Neural crest cell (in vitro differentiated cells): ENCODE measurements around the gene EIF6. TPM values are rescaled to one million over a fixed set of nuclear protein-coding genes. Genes with fewer than 3 reads are reported as not detected.

ENCODE experiments used
- DNase-seq: peaks from one replicate; pipeline ENCODE4 v3.0.0; 2021; ENCODE audit warnings: low read depth, mixed read lengths, low spot score
- H3K27ac Mint-ChIP-seq: one replicate; pipeline ENCODE4 v1.8.0; 2021; ENCODE audit warnings: mild to moderate bottlenecking, mixed read lengths; ENCODE audit not compliant: unreplicated experiment
- H3K27me3 Mint-ChIP-seq: 2 replicates; pipeline ENCODE4 v1.8.0; 2021; ENCODE audit warnings: low read depth, mild to moderate bottlenecking, mixed read lengths
- H3K36me3 Mint-ChIP-seq: 2 replicates; pipeline ENCODE4 v1.8.0; 2021; ENCODE audit warnings: low read depth, mild to moderate bottlenecking, mixed read lengths
- H3K4me1 Mint-ChIP-seq: 2 replicates; pipeline ENCODE4 v1.8.0; 2021; ENCODE audit warnings: mixed read lengths
- H3K4me3 Mint-ChIP-seq: one replicate; pipeline ENCODE4 v1.8.0; 2021; ENCODE audit warnings: mild to moderate bottlenecking, mixed read lengths
- H3K9me3 Mint-ChIP-seq: 2 replicates; pipeline ENCODE4 v1.8.0; 2021; ENCODE audit warnings: mixed read lengths
- total RNA-seq: library from RNA; stranded (reverse); gene quantifications from 2 replicates; pipeline ENCODE4 v1.2.1, GENCODE V29; 2021
- TF ChIP-seq, protein P1 (sequence below): fragments of 200-600 bp; sonication (generic); conservative IDR thresholded peaks from 2 replicates; pipeline ENCODE4 v1.5.0; 2021; ENCODE audit warnings: antibody characterized with exemption, mild to moderate bottlenecking

The EIF6 gene
- total RNA-seq, 1 donor from 2014 or later = 112 TPM

DNA sequence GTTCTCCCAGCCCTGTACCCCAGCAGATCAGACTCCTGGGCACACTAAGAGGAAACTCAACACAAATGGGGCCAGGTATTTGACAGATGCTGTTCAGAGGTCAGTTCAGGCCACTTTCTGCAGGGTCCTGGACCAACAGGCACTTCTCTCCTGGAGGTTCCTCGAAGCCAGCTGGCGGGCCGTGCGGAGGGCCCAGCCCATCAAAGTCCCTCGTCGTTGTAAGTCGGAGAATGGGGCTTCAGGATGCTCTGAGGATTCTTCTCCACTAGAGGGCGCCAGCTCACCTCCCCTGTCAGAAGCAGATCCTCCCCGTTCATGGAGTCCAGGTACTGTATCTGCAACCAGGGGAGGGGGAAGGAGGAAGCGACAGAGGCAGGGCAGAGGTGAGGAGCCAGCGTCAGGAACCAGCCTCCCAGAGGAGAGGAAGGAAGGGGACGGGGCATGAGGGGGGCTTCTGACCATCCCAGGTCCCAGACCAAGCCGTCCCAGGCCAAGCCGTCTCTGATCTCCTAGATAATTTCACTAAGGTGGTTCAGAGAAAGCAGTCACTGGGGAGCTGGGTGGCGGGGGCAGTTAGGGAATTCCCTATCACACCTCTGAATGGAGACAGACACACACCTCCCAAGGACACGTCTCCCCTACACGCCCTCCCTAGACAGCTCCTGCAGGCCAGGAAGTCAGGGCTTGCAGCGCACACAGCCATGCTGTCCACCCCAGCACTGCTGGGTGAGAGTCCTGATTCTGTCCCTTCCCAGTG lies 19.3 kb upstream of the EIF6 start:
- Mint-ChIP-seq H3K36me3 (no peaks in the 10 kb centered on the region), H3K27ac (no peak overlapping the region), H3K27me3 (no peaks in the 10 kb centered on the region), H3K9me3 (no peaks in the 10 kb centered on the region), H3K4me3 (no peak overlapping the region), H3K4me1 (peaks cover 13% of the 10 kb centered on the region)
- peak; percentile 82 for DNase-seq
- TF ChIP-seq, protein P1, sequence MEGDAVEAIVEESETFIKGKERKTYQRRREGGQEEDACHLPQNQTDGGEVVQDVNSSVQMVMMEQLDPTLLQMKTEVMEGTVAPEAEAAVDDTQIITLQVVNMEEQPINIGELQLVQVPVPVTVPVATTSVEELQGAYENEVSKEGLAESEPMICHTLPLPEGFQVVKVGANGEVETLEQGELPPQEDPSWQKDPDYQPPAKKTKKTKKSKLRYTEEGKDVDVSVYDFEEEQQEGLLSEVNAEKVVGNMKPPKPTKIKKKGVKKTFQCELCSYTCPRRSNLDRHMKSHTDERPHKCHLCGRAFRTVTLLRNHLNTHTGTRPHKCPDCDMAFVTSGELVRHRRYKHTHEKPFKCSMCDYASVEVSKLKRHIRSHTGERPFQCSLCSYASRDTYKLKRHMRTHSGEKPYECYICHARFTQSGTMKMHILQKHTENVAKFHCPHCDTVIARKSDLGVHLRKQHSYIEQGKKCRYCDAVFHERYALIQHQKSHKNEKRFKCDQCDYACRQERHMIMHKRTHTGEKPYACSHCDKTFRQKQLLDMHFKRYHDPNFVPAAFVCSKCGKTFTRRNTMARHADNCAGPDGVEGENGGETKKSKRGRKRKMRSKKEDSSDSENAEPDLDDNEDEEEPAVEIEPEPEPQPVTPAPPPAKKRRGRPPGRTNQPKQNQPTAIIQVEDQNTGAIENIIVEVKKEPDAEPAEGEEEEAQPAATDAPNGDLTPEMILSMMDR = peak; percentile 94

DNA sequence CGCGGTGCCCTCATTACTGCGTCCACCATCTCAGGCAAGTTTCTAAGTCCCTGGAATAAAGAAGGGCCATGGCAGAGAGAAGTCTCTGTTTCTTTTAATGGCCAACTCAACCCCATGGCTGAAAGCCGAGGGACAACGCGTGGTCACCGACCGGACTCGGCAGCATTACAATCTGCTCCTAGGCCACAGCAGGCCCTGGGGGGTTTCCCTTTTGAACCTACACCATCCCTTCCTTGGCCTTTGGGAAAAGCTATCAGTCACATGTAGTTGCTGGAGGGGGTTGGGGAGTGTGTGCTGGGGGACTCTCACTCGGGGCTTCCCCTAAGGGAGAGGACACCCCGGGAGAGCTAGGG lies 18.8 kb upstream of the EIF6 start:
- Mint-ChIP-seq H3K4me1 (peaks cover 13% of the 10 kb centered on the region), H3K27ac (no peak overlapping the region), H3K27me3 (no peaks in the 10 kb centered on the region), H3K4me3 (no peak overlapping the region), H3K9me3 (no peaks in the 10 kb centered on the region), H3K36me3 (no peaks in the 10 kb centered on the region)
- no peak for DNase-seq
- TF ChIP-seq, protein P1 = no peak

DNA sequence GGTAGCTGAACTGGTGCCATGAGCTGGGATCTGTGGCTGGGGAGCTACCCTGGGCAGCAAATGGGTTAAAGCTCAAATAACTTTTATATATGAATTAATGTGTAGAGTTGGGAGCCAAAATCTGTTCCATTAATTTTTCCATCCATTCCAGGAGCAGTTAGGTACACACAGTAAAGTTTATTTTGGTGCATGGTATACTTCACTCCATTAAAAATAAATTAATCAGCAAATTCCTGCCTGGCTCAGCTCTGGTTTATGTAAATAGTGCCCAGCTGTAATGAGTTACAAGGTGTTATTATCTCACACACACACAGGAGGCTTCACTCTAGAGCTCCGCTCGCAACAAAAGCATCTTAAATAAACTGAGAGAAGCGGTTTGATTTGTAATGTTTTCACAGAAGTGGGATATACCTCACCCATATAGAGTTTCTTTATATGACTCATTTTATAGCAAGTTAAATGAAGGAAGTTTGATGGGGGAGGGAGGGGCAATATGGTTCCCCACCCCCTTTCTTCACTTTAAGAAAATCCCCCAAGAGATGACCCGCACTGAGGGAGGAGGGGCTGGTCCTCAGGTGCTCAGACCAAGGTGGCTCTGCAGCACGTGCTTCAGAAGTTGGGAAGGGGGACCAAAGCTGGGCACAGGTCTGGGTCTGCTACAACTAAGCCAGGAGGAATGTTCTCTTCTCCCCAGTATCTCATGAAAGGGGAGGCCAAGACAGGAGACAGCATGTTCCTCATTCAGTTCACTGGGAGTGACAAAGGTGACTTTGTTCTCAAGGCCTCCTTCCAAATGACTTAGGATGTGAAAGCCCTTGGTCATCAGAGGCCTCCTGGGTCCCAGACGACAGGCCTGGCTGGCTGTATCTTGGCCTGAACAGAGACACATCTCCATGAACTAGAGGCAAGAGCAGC lies 18.1 kb upstream of the EIF6 start:
- H3K4me3 Mint-ChIP-seq = no peak overlapping the region
- no peaks in the 10 kb centered on the region for H3K9me3 Mint-ChIP-seq
- no peak overlapping the region for H3K27ac Mint-ChIP-seq
- peaks cover 13% of the 10 kb centered on the region for H3K4me1 Mint-ChIP-seq
- no peaks in the 10 kb centered on the region for H3K36me3 Mint-ChIP-seq
- no peaks in the 10 kb centered on the region for H3K27me3 Mint-ChIP-seq
- DNase-seq = no peak
- TF ChIP-seq, protein P1 = no peak

DNA sequence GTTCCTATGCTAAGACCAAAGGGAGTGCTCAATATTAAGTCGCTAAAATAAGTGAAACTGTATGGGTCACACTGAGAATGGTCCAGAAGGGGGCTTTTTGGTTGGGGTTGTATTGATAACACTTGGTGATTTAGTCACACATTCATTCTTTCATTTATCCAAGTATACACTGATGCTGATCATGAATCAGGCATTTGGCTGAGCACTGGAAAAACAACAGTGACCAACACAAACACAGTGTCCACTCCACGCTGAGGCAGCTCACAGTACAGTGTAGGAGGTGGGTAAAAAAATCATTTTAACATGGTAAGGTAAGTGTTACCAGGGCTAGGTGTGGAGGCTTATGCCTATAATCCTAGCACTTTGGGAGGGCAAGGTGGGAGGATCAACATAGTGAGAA lies 16.9 kb upstream of the EIF6 start:
- H3K4me3 Mint-ChIP-seq = no peak overlapping the region
- H3K9me3 Mint-ChIP-seq = no peaks in the 10 kb centered on the region
- DNase-seq = no peak
- no peak overlapping the region for H3K27ac Mint-ChIP-seq
- no peaks in the 10 kb centered on the region for H3K36me3 Mint-ChIP-seq
- H3K4me1 Mint-ChIP-seq = peaks cover 13% of the 10 kb centered on the region
- TF ChIP-seq, protein P1 = no peak
- no peaks in the 10 kb centered on the region for H3K27me3 Mint-ChIP-seq

DNA sequence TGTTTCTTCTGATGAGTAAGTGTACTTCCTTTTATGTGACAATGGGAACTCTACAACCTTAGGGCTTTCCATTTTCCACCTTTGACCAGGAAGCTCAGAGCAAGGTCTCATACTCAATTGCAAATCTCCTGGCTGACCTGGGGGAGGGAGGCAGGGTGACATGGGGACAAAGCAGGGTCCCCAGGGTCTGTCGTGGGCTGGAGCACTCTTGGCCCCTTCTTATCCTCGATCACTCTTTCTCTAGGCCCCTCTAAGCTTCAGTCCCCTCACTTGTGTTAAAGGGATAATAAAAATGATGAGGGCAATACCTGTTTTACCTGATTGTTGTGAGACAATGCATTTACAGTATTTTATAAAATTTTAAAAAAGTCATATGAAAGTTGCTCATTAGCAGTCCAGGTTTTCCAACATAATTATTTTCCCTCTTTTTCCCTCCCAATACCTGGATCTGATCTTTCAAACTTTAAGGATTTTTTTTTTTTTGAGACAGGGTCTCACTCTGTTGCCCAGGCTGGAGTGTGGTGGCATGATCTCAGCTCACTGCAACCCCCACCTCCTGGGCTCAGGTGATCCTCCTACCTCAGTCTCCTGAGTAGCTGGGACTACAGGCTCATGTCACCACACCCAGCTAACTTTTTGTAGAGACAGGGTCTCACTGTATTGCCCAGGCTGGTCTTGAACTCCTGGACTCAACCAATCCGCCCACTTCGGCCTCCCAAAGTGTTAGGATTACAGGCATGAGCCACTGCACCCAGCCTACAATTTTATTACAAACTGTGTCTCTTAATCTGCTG lies 16.1 kb upstream of the EIF6 start:
- TF ChIP-seq, protein P1 = no peak
- H3K36me3 Mint-ChIP-seq = no peaks in the 10 kb centered on the region
- peaks cover 1% of the 10 kb centered on the region for H3K27me3 Mint-ChIP-seq
- H3K4me3 Mint-ChIP-seq = no peak overlapping the region
- DNase-seq = no peak
- H3K27ac Mint-ChIP-seq = no peak overlapping the region
- H3K9me3 Mint-ChIP-seq = no peaks in the 10 kb centered on the region
- H3K4me1 Mint-ChIP-seq = peaks cover 9% of the 10 kb centered on the region
